Ureter (tissue), 1 donor: ENCODE results near the gene NOTUM. TPM values are rescaled to one million over a fixed set of nuclear protein-coding genes. Genes with fewer than 3 reads are reported as not detected.
A peak's percentile ranks its signal among the peaks of the same experiment; 100 is the strongest.
"Not testable (repeated sequence)": the region's sequence is repeated elsewhere in the genome, so short reads cannot be mapped to it uniquely, and the experiment has no call there.

Source experiments
- DNase-seq: peaks from one replicate; pipeline ENCODE4 v3.0.0-alpha.2; 2020; ENCODE audit warnings: low spot score
- total RNA-seq: library from RNA; stranded (reverse); gene quantifications from one replicate; pipeline ENCODE4 v1.2.4, GENCODE V29; 2023
- donor health status: DM: yes; HTN: yes; CAD: no.

The NOTUM gene
- total RNA-seq, 1 donor from 2014 or later: 4.0 TPM

GRCh38 chr17:81923302-81924260, 37.4 kb downstream of the NOTUM start:
- DNase-seq: peak; percentile 77

DNA sequence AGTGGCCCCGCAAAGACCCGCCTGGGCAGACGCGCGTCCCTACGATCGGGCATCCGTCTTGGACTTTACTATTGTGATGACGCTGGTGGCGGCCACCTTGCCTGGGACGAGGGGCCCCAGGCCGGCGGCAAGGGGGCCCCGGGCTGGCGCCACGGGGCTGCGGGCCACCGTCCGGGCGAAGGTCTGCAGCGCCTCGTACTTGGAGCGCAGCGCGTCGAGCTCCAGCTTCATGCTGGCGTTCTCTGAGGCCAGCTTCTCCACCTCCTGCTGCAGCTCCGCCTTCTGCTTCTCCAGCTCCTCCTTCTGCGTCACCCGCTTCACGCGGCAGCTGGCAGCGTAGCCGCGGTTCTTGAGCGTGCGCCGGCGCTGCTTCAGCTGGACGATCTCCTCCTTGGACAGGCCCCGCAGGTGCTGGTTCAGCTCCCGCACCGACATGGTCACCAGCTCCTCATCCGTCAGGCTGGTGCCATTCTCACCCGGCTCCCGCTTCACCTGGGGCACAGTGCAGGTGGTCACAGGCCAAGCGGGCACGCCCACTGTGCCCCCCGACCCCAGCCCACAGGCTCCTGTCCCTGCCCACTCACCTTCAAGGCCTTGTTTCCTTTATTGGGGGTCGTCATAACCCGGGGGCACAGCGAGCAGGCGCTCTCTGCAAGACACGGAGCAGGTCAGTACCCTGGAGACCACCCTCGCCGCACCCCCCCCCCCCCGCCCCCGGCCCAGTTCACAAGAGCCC, 38.3 kb downstream of the NOTUM start:
- no peak for DNase-seq

DNA sequence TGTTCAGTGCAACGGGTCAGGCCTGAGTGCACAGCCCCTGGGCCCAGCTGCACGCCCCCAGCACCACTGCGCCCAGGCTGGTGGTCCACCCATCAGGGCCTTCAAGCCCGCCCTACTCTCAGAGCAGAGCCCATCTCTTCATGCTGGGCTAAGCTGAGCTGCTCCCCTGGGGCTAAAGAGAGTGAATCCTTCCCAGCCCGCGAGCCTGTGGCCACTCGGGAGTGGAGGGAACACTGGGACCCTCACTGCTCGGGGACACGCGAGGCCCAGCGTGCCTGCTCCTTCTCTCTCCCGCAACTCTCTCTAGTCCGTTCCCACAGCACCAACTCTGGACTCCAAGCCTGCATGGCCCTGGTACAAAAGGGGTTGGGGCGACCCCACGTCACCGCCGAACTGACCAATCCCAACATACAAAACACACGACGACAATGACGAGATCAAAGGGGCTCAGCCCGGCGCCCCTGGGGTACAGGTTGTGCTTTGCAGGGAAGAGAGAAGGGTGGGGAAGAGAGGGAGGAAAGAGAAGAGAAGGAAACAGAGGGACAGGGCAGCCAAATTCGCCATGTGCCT, 38.9 kb downstream of the NOTUM start:
- DNase-seq: no peak

GRCh38 chr17:81921537-81921862, 39.5 kb downstream of the NOTUM start:
- no peak for DNase-seq

GRCh38 chr17:81920612-81921536, 40.1 kb downstream of the NOTUM start:
- DNase-seq: no peak

DNA sequence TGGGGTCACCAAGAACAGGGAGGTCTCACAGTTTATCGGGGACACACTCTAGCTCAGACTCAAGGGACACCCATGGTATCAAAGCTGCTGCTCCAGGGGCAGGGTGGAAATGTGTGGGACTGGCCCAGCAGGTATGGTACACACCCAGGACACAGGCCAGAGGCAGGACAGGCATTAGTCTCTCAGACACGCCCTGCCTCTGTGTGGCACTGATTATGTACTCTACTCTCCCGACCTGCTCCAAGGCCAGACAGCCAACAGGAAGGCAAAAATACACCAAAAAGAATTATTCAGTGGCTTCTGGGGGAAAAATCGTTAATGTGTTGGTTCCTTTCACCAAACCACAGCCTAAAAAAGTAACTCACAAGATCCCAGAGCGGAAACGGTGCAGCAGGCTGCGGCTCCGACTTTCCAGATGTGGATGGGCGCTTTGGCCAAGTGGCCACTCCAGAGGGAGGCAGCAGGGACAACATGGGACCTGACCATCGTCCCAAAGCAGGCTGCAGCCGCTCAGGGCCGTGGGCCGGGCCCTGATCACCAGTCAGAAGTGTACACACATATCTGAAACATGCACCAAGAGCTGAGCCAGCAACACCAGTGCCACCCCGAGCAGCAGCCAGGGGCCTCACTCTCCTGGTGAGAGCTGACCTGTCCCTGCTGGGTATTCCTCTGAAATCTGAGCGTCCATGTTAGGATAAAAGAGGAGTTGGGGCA, 42.0 kb downstream of the NOTUM start:
- peak; percentile 69 for DNase-seq

- not testable (repeated sequence) for DNase-seq
Observed at GRCh38 chr17:81918333-81918669, 42.7 kb downstream of the NOTUM start.

DNA sequence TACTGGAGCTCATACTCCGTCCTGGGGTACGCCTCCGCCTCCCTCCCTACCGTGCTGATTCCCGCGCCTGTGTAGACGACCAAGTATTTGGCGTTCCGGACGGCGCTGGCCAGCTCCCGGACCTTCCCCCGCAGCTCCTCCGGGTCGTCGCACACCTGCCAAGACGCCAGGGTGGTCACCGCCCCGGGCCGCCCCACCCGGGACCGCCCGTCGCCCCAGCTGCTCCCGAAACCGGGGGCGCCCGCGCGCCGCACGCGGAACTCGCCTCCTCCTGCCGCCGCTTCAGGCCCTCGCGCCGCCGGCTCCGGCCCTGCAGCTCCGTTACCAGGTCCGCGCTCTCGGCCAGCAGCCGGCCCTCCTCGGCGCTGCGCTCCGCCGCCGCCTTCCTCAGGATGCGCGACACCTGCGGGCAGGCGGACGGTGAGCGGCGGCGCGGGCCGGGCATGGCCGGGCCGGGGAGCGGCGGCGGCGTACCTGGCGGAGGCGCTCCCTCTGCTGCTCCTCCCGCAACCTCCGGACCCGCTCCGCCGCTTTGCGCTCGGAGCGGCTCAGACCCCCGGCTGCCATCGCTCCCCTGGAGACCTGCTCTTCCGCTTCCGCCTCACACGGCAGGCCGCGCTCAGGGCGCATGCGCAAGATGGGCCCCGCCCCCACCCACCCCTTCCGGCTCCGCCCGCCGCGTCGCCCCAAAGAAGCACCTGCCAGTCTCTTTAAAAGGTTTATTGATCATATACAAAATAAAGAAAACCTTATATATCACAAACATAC, 43.2 kb downstream of the NOTUM start, which contains the start of gene SIRT7:
SIRT7 (minus strand) TSS at position 612 of the 768 bp plus-strand sequence; CDS start at position 567, 45 bp downstream.
- DNase-seq: peak; percentile 81

- no peak for DNase-seq
Observed at GRCh38 chr17:81916234-81917001, 44.6 kb downstream of the NOTUM start.

GRCh38 chr17:81915331-81915730, 45.7 kb downstream of the NOTUM start:
- DNase-seq: no peak

GRCh38 chr17:81914103-81914850, 46.7 kb downstream of the NOTUM start:
- DNase-seq: no peak

GRCh38 chr17:81913394-81914102, 47.4 kb downstream of the NOTUM start:
- no peak for DNase-seq

DNA sequence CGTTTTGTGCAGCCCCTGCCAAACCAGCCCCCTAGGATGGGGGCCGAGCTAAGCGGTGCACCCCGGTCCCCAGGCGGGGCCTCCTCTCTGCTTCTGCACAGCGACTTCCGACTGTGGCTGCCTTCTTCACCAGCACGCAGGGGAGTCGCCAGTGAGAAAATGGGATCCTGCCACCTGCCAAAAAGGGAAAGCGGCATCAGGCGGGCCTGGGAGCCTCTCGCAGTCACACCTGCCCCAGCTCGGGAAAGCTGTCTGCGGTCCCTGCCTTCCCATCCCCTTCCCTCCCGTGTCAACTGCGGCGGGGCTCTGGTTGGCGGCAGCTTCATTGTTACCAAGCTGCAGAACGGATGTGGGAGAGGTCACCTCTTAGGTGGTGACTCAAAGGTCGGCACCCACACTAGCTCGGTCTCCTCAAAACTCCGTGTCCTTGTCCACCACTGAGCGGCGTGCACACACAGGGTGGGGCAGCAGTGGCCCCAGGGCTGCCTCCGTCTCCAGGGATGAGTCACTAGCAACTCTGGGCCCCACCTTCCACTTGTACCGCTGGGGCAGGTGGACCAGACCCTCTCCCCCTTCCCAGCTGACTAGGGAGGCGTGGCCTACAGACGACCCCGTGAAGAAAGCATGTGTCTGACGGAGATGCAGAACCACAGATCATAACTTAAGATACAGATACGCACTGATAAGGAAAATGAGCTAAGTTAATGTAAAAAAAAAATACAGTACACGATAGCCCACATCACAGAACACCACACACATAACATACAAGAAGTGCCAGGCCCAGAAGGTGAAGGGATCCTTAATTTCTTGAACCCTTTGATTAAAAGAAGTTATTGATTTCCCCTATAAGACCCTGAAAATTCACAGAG, 48.3 kb downstream of the NOTUM start:
- no peak for DNase-seq

GRCh38 chr17:81911969-81912368, 49.0 kb downstream of the NOTUM start:
- no peak for DNase-seq

GRCh38 chr17:81911277-81911961, 49.6 kb downstream of the NOTUM start, which contains the start of gene PCYT2:
Gene PCYT2, minus strand, starts transcription at chr17:81911399. Its CDS starts 44 bp downstream, at chr17:81911355.
- peak; percentile 94 for DNase-seq

DNA sequence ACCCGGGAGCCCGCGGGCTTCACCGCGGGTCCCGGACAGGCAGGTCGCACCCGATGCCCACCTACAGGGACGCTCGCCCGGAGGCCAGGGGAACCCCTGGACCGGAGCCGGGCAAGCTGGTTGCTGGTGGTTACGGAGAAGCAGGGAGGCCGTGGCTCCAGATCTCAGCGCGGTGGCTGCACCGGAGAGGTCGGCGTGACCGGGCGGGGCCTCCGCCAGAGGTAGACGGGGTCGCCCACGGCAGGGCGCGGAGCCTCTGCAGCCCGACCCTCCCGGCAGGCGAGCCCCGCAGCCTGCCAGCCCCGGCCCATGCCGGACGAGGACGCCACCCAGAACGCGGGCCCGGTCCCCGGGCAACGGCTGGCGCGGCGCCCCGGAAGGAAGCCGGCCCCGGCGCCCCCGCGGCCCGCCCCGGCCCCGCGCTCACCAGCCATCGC, 50.1 kb downstream of the NOTUM start:
- DNase-seq: no peak
